ENCODE results near the gene PERCC1.
"Not testable (repeated sequence)": the region's sequence is repeated elsewhere in the genome, so short reads cannot be mapped to it uniquely, and the experiment has no call there.

The PERCC1 gene

DNA sequence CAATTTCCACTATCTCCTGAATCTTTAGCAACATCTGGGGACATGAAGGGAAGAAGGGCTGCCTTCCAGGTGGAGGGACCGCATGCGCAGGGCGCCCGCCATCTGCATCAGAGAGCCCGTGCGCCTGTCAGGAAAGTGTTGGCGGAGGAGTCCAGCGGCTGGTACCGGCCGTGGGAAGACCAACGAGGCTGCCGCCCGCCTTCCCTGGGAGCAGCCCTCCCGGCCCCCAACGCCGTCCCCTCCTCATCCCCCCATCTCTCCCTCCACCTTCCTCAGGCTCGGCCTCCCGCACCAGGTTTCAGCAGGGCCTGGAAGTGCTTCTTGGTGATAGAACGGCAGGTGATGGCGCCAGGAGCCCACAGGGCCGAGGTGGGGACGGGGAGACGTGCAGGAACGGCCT is 35.2 kb downstream of the PERCC1 start:
- in situ Hi-C loops (cut with MboI; ENCODE audit: low sequenced_read_pairs): no loop called here

DNA sequence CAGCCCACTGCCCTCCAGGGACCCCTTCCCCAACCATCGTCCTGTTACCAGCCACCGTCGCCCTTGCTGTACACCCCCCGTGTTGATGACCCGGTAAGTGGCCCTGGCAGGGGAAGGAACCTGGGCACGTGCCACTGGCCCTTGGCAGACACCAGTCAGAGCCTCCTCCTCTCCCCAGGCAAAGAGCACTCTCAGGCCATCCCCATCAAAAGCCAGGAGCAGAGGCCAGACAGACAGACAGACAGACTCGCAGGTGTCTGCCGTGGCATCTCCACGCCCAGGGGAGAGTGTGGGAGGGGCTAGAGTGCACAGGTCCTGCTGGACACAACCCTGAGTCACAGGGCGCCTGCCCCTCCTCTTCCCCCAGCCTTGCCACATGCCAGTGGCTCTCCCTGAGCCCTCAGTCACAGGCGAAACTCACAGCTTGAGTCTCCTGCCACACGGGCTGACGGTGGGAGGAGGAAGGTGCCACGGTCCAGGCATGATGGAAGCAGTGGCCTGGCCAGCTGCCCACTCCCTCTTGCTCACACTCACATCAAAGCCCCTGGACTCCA is 36.2 kb downstream of the PERCC1 start:
- in situ Hi-C loops (cut with MboI; ENCODE audit: low sequenced_read_pairs): no loop called here

DNA sequence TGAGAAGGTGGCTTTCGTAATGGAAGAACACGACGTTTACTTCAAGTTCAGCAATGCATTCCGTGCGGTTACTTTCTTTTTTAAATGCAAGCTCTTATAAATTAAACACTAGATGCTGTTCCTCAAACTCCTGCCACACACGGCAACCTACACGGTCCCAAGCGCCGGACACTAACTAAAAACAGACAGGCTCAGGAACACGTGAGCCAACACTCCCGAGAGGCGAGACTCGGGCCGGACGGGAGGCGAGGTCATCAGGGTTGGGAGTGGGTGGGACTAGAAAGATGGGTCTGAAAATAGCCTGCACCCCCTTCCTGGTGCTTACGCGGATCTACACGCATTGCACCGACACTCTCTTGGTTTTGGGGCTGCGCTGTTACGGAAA is 37.5 kb downstream of the PERCC1 start:
- in situ Hi-C loops (cut with MboI; ENCODE audit: low sequenced_read_pairs): no loop called here

DNA sequence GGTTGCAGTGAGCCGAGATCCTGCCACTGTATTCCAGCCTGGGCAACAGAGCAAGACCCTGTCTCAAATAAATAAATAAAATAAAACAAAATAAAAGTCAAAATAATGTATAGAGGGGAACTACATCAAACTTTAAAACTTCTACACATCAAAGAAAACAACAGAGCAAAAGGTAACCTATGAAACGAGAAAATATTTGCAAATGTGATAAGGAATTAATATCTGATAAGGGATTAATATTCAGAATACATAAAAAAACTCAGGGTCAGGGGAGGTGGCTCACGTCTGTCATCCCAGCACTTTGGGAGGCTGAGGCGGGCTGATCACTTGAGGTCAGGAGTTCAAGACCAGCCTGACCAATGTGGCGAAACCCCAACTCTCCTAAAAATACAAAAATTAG is 38.3 kb downstream of the PERCC1 start:
- in situ Hi-C loops (cut with MboI; ENCODE audit: low sequenced_read_pairs): not testable (repeated sequence)

DNA sequence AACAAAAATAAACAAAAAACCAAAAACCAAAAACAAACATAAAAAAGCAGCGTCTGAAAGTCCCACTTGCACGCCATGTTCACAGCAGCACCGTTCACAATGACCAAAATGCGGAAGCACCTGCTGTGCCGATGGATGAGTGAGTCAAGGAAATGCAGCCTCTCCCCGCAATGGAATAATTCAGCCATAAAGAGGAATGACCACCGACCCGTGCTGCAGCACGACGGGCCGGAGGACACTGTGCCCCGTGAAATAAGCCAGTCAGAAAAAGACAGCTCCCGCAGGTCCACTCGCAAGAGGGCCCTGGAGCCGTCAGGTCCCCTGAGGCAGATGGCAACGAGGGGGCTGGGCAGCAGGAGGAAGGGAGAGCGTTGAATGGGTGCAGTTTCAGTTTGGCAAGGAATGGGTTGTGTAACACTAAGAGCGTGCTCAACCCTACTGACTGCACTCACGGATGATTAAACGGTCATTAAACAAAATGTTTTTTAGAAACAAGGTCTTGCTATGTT is 38.9 kb downstream of the PERCC1 start:
- in situ Hi-C loops (cut with MboI; ENCODE audit: low sequenced_read_pairs): no loop called here

DNA sequence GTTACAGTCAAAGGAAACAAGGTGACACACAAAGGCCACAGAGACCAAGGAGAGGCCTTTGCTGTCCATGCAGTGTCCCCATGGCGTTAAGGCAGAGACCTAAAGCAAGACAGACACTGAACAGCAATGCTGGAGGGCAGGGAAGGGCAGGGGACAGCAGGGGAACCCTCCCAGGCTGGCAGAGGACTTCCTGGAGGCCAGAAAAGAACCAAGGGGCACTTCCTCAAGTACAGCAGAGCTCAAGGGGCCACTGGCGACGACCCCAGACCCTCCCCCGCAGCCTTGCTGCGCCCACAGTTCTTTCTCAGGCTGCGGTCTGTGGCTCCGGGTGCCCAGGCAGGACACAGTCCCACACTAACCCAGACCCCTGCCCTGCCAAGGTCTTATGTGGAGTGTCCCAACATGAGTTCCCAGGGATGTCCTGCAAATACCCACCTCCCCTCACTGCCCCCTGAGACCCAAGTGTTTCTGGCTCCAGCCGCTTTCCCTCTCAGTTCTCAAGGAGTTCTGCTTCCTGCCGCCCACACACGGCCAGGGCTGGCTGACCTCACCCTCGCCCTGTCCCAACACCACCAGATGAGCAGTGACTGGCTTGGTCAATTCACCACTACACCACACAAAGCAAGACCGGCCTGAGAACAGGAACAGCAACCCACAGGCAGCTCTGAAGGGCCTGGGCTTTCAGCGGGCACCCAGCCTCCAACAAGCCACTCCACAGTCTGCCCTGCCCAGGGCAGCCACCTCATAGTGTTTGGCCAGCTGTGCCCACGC is 39.8 kb downstream of the PERCC1 start:
- in situ Hi-C loops (cut with MboI; ENCODE audit: low sequenced_read_pairs): no loop called here

DNA sequence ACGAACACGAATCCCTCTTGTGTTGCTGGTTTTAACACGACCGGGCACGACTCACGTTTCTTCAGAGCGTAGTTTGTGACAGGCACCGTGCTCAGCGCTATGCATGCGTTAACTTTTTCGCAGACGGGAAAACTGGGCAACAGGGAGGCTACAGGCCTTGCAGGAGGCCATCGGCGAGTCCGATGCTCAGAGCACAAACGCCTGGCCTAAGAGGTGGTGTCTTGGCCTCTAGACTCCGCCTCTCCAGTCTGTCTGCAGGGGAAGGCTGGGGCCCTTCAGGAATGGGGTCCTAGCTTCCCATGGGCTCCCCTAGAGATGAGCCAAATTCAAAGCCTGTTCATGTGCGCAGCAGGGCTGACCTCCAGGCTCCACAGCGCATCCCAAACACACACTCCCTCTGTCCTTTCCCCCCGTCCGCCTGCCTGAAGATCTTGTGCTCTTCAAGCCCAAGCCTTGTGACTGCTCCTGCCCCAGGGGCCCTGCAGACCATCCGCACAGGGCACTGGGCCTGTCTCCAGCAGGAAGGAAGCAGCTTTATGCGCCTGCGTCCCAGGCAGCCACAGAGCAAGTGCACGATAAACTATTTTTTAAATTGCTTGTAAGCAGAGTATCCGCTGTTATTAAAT is 40.8 kb downstream of the PERCC1 start:
- in situ Hi-C loops (cut with MboI; ENCODE audit: low sequenced_read_pairs): no loop called here

DNA sequence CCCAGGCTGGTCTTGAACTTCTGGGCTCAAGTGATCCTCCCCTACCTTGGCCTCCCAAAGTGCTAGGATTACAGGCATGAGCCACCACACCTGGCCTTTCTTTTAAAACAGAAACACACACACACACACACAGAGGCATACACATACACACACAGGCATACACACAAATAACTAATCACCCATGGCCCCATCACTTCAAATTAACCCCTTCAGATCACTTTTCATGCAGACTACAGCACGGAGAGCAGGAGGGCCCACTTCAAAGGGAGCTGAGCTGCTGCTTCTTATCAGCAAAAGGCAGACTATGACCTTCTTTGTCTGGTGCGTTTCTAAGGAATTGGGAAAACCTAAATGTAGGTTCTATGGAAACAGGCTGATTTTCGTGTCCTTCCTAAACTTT is 42.1 kb downstream of the PERCC1 start:
- in situ Hi-C loops (cut with MboI; ENCODE audit: low sequenced_read_pairs): no loop called here

DNA sequence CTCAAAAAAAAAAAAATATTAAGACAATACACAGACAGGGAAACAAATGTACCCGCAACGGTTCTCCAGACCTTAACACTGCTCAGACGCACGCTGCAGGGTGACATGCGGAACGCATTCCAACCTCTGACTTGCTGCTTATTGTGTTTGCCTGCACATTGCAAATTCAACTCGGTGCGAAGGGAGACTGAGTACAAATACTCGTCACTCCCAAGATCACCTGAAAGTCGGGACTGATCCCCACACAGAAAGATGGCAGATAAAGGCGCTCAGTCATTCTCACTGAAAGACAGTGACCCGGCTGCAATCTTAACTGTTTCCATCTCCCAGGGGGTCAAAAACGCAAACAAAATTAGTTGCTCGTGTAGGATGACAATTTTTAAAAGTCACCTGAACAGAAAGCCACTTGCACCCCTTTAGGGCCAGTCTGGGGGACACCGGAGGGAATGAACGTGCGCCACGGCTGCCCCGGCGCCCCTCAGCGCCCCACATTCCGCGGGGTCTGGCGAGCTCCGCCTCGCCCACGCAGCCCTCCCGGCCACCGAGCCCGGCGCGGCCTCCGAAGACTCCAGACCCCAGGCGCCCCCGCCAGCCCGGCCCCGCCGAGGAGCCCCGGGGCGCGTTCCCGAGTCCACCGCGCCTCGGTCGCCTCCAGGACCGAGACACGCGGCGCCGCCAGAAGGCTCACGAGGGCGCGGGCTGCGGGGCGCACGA is 43.4 kb downstream of the PERCC1 start:
- in situ Hi-C loops (cut with MboI; ENCODE audit: low sequenced_read_pairs): no loop called here

DNA sequence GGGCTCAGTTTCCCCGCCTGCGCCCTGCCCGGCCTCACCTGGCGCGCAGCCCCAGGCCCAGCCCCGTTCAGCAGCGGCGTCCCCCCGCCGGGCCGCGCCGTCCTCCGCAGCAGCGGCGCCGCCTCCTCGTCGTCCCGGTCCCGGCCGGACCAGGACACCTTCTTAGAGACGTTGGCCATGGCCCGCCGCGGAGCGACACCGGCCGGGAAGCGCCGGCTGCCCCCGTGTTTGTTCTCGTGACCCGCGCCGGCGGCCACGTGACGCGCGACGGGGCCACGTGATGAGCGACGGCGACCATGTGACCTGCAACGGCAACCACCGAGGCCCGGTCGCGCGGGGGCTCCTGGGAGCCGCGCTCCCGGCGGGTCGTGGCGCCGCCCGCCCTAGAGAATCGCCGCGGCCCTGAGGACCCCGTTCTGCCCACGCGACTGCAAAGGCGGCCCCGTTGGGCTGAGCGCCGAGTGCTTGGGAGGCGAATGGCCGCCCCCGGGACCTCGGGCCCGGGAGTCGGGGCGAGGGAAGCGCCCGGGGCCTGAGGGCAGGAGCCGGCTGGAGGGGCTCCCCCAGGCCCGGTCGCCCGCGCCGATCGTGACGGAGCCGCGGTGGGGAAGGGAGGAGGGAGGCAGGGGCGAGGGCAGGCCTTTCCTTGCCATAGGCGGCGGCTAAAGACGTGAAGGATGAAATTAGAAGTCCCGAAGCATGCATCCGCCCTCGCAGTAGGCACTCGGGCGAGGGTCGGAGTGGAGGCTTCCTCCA is 44.1 kb downstream of the PERCC1 start, which contains the start of gene CLCN7:
Gene CLCN7 (minus strand): TSS at position 233 of the 756 bp plus-strand sequence. CDS start 54 bp downstream, at position 179.
- in situ Hi-C loops (cut with MboI; ENCODE audit: low sequenced_read_pairs): no loop called here

DNA sequence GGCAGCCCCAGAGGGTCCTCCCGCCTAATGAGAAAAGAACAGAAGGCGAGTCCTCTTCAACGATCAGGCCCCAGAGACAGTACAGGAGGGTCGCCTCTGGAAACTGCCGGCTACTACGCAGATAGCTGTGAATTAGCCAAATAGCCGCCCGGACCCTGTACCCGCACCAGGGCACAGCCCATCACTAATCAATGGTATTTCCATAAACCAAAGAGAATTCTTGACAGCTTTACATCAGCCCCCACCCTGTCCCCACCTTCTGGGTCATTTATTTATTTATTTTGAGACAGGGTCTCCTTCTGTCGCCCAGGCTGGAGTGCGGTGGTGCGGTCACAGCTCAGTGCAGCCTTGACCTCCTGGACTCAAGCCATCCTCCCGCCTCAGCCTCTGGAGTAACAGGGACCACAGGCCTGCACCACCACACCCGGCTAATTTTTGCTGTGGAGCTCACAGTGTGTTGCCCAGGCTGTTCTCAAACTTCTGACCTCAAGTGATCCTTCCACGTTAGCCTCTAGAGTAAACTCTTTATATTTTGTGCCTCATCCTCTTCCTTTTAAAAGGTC is 44.8 kb downstream of the PERCC1 start:
- in situ Hi-C loops (cut with MboI; ENCODE audit: low sequenced_read_pairs): no loop called here

DNA sequence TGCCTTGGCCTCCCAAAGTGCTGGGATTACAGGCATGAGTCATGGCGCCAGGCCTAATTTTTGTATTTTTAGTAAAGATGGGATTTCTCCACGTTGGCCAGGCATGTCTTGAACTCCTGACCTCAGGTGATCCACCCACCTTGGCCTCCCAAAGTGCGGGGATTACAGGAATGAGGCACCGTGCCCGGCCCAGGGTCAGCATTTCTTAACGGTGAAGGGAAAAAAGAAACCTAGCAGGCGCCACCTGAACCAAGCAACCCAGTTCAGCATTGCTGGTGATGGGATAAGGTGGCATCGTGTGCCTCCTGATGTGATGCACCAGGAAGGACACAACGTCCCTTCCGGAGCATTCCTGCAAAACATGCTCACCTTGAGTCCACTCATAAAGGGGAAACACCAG is 46.2 kb downstream of the PERCC1 start:
- in situ Hi-C loops (cut with MboI; ENCODE audit: low sequenced_read_pairs): no loop called here

DNA sequence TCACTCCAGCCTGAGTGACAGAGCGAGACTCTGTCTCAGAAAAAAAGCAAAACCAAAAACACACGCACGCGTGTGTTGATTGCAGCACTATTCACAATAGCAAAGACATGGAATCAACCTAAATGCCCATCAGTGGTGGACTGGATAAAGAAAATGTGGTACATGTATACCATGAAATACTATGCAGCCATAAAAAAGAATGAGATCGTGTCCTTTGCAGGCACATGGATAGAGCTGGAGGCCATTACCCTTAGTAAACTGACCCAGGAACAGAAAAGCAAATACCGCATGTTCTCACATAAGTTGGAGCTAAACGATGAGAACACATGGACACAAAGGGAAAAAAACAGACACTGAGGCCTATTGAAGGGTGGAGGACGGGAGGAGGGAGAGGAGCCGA is 48.1 kb downstream of the PERCC1 start:
- in situ Hi-C loops (cut with MboI; ENCODE audit: low sequenced_read_pairs): not testable (repeated sequence)

DNA sequence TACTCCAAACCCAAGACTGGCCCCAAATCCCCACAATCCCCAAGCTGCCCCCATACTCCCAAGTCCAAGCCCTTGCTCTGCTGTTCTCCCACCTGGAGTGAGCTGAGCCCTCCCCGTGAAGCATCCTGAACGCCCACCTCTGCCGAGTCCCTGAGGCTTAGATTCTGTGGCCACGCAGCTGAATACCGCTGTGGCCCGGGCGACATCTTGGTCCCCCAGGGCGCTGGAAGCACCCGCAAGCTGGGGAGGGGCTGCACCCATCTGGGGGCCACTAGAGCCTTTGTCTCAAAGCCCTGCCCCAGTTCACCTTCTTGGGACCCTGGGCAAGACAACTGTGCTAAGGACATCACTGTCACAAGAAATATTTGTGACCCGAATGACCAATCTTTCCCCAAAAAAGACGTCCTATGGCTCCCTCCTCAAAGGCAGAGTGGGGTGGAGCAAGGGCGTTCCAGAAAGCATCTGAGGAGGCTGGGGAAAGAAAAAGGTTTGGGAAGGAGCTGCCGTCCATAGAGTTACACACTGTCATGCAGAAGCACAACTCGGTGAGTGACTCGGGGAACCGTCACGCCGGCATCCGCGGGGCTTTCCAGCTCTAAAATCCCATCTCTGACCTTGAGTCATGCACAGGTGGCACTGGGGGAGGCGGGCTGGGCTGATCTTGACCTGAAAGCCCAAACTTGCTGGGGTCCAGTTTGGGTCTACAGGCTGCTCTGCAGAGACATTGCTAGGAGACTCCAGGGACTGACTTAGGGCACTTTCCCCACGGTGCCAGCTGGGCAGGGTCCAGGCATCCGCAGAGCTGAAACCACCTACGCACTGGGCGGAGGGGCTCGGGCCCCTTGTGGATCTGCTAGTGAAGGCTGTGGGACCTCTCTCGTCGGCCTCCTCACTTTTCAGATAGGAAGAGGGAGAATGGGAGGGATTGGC is 51.3 kb downstream of the PERCC1 start:
- in situ Hi-C loops (cut with MboI; ENCODE audit: low sequenced_read_pairs): no loop called here

All from HL-60/S4 (cell line).